ENCODE measurements around the gene ESPN.
A peak's percentile ranks its signal among the peaks of the same experiment; 100 is the strongest.

ESPN gene

GRCh38 chr1:6409053-6409452 lies 15.5 kb upstream of the ESPN start:
- no peak for DNase-seq

- DNase-seq = no peak
Measured at GRCh38 chr1:6409733-6410132, 14.8 kb upstream of the ESPN start.

DNA sequence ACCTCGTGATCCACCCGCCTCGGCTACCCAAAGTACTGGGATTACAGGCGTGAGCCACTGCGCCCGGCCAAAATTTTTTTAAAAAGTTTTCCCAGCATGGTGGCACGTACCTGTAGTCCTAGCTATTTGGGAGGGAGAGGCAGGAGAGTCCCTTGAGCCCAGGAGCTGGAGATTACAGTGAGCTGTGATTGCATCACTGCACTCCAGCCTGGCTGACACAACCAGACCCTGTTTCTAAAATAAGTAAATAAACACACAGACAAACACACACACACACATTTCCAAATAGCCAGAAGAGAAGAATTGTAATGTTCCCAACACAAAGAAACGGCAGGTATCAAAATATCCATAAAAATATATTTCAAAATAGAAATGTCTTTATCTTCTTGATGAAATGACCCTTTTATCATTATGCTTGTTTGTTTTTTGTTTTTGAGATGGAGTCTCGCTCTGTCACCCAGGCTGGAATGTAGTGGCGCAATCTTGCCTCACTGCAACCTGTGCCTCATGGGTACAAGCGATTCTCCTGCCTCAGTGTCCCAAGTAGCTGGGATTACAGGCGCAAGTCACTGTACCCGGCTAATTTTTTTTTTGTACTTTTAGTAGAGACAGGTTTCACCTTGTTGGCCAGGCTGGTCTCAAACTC lies 14.2 kb upstream of the ESPN start:
- no peak for DNase-seq

- no peak for DNase-seq
Measured at GRCh38 chr1:6412896-6413295, 11.7 kb upstream of the ESPN start.

GRCh38 chr1:6414443-6414844 lies 10.1 kb upstream of the ESPN start:
- DNase-seq = peak; percentile 78

GRCh38 chr1:6414881-6415626 lies 9.5 kb upstream of the ESPN start:
- DNase-seq = no peak

DNA sequence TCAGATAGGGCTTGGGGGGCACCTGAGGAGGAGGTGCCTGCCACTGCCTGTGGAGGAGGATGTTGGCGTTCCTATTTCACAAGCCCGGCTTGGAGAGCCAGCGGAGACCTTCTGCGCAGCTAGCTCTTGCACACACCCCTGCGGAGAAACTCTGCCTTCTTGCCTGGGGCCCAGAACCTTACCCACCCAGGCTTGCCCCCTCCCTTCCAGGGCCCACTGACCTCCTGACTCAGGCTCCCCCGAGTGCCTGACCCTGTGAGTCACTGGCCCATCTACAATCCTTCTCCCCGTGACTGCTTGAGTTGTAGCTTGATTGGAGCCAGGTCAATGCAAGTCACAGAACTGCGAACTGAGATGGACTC lies 8.3 kb upstream of the ESPN start:
- no peak for DNase-seq

DNA sequence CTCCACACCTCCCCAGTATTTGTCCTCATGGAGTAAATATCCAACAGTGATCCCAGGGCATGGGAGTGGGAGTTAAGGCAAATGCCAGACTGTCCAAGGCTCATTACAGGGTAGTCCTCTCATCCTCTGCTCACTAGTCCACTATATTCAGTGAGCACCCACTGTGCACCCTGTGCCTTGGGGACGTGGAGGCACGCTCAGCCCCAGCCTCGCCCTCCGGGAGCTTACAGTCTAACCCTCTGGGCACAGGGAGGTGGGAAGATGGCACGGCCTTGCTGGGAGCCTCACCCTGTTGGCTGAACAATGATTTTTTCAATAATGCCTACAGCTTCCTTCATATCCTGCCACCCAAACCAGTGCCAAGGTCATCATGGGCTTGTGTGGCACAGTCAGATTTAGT lies 7.7 kb upstream of the ESPN start:
- DNase-seq = no peak

DNA sequence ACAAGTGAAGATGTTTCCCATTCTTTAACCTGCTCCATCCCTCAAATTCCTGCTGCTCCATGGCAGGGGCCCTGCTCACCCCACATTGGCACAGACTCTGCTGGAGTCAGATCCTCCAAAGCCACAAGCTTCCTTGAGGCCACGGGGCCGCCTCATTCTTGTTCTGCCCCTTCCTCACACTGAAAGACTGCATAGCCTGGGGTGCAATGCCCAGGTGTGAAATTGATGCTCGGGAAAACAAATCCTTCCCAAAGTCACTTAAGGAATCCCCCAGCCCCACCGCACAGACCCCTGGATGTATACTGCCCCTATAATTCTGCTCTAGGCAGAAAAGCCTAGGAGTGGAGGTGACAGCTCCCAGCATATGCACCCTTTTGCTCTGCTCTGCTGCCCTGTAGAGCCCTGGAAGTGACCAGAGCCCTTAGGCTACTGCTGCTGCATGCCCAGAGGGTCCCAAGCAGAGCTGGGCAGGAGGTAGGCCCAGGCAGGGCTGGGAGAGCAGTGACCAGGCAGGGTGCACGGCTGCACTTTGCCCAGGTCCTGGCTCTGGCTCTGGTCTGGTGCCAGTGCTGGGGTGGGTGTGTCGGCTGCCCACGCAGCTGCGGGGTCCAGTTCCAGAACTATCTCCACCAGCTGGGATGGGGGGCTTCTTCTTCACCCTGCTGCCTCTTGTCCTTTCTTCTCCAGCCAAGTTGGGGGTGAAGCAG lies 6.5 kb upstream of the ESPN start:
- DNase-seq = no peak

DNA sequence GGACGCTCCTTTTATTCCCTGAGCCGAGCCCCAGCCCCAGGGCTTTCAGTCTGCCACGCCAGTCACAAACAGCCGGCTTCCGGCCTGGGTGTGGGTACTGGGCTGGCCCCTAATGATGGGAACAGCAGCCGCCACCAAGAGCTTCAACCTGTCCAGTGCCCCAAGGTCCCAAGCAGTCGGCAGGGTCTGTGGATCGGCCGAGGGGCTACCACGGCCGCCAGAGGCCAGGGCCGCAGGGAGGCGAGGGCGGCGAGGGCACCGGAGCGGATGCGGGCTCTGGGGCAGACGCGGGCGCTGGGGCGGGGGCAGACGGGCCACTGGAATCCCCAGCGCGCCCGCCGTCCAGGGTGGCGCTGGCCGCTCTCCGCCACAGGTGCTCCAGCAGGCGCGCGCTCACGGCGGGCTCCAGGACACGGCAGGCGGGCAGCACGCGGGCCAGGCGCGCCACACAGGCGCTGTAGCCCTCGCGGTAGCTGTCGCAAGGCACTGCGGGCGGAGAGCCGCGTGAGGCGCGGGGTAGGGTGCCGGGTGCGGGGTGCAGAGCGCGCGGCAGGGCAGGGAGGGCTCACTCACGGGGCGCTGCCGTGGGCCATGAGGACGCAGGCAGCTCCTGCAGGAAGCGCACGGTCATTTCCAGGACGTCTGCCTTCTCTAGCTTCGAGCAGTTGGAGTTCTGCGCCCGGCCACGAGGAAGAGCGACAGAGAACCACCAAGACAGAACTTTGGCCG lies 5.7 kb upstream of the ESPN start:
- no peak for DNase-seq

DNA sequence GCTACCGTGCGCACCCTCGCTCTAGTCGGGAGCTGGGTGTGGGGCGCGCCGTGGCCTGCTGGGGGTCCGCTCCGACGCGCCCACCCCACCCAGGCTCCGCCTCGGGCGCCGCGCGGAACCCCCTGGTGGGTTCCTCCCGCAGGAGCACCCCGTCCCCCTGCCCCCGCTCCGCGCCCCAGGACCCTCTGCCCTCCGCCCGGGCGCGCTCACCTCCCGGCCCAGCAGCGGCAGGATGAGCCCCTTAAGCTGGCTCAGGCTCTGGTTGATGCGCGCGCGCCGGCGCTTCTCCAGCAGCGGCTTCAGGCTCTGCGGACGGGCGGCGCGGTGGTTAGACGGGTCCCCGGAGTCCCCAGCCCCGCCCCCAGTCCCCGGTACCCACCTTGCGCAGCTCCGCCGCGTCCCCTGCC lies 5.2 kb upstream of the ESPN start:
- DNase-seq = no peak

DNA sequence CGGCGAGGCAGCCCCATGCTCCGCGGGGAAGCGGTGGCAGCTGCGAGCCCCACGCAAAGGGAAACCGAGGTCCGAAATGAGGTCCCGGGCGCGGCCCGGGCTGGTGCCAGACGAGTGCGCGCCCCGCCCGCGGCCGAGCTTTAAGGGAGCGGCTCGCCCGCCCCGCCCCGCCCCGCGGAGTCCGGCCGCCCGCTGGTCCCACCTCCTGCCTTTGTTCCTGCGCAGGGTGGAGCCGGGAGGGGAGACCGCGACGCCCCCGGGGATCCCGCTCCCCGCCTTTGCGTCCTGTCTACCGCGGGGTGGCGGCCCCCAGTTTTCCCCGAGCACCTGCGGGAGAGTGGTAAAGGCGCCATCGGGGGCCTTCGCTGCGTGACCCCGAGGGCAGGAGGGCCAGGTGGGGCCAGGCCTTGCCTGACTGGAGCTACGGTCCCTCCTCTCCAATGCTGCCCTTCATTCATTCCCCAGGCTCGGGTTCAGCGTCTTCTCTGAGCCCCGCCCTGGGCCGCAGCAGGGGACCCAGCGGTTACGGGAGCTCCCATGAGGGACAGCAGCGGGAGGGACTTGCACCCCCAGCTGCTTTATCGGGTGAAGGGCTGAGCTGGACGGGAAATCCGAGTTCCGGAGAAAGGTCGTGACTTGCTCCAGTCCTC lies 4.6 kb upstream of the ESPN start, which contains the start of gene HES2:
Gene HES2 (minus strand): TSS at position 116 of the 650 bp plus-strand sequence. CDS start 99 bp downstream, at position 17.
- no peak for DNase-seq

DNA sequence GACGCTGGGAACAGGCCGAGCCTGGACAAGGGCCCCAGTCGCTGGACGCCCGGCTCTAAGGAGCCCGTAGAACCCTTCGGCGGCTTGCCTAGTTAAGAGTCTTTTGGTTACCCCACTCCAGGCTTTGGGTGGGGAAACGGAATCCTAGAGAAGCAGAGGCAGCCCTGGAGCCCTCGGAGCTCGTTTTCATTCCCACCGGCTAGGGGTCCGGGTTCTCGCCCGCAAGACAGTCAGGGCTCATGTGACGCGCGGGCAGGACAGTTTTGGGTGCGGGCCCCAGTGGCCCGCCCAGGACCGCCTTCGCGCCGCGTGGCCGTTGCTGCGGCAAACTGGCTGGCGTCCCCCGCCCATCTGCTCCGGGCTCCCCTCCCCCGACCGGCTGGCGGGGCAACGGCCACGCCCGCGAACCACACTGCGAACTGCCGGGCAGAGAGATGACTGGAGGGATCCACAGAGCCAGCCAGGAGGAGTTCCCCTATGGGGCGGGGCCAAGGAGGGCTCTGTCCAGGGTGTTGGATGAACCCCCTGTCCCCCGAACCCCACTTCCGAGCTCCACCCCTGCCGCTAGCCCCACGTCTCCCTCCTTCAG lies 4.0 kb upstream of the ESPN start:
- no peak for DNase-seq

DNA sequence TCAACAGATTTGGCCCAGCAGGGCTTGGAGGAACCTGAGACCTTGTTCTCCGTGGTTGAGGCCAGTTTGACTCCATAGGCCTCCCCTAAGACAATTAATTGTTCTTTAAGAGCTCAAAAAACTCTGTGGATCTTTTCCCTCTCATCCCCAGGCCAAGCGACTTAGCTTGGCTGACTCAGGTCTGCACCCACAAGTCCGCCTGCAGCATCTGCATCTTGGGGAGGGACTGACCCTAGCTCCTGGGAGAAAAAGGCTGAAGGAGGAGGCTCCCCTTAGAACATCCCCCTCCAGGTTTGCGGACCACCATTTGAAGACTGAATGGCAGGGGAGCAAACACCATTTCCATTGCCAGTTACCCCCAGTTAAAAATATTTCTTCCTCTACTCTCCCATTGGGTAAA lies 3.3 kb upstream of the ESPN start:
- no peak for DNase-seq

GRCh38 chr1:6423321-6423999 lies 1.1 kb upstream of the ESPN start:
- peak; percentile 57 for DNase-seq

- DNase-seq = no peak
Measured at GRCh38 chr1:6424000-6424565, 493 bp upstream of the ESPN start.

DNA sequence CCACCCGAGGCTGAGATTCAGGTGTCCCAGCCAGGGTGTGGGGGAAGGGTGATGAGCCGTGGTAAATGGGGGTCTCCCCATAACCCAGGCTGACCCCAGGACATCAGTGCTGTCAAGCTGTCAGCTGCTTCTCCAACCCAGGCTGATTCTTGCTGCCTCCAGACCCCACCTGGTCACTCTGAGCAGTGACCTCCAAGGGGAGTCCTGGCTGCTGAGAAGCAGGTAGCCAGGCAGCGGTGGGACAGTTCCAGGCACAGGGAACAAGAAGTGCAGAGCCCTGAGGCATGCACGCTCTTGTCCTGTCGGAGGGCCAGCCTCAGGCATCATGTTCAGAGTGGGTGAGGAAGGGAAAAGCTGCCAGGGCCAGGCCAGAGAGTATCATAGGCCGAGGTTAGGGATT lies 1.1 kb downstream of the ESPN start:
- no peak for DNase-seq

DNA sequence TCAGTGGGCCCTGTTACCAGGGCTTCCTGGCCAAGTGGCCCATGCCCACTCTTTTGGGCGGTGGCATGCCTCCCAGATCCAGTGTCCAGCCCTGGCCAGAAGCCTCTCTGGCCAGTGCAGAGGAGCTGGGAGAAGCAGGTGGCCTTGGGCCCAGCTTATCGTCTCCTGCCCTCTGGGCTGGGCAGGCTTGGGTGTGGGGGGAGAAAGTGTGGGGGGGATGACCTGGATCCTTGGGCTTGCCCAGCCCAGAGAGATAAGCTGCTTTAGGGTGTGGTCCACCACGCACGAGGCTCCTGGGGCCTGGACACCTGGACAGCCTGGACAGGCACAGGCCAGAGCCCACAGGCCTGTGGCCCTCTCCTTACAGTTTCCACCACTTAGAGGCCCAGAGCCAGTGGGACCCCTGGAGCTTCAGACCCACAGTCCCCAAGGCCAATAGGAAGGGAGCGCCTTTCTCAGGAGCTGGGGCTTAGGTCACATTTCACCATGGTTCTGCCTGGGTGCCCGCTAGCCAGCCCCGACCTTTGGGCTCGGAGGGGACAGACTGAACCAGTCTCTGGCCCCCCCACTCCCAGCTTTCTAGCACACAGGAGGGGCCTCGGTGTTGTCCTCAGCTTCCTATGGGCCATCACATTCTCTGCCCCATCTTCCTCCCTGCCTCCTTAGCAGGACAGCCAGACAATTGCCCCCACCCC lies 1.8 kb downstream of the ESPN start:
- DNase-seq = no peak

DNA sequence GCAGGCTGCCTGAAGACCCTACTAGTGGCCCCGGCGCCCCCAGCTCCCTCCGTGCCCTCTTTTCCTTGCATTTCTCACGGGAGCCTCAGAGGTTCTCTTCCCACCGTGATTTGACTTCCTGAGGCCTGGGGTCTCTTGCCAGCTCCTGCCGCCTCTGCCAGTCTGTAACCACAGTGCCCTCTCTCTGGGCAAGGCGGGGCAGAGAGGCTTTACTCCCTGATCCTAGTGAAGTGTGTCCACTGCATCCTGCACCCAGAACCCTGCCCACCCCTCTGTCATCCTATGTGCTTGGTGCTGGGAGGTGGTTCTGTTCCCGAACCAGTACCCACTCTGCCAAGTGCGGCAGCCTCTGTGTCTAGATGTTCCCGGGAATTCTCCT lies 2.4 kb downstream of the ESPN start:
- no peak for DNase-seq

DNA sequence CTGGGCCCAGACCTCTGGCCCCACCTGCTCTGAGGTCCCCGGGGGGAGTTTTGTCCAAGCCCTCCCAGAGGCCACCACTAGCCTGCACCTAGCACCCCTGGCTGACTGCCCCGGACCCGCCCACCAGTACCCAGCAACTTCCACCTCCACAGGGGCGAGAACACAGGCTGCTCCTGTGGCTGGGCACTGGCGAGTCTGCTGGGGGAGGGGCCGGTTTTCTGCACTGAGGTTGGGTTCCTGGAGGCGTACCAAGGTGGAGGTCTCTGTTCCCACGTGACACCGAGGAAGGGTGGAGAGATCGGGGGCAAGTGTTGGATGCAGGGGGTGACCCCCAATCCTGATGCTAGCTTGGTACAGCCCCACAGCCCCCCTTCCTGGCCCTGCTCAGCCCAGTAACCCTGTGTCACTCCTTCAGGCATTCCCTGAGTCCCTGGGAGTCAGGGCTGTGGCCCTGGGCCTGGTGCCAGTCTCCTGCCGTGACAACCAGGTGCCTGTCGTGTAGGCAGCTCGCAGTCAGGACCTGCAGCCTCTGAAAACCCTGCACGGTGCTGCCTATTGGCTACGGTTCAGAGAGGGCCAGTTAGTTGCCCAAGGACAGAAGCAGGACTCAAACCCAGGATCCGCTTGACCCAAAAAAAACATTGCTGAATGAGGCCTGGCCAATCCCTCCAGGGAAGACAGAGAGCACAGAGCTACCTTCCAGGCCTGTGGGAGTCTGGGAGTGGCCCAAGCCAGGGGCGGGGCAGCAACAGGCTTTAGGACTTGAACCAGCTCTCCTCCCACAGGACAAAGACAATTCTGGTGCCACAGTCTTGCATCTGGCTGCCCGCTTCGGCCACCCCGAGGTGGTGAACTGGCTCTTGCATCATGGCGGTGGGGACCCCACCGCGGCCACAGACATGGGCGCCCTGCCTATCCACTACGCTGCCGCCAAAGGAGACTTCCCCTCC lies 3.1 kb downstream of the ESPN start:
- no peak for DNase-seq

All from NCI-H1092 (cell line).